GM12878 (cell line): Measurements from ENCODE around the gene ZWILCH.

Experiments used
- CREB1 ChIP-seq: IDR thresholded peaks from 2 replicates; pipeline ENCODE4 v1.6.1; 2012; ENCODE audit warnings: low read depth, mild to moderate bottlenecking, inconsistent platforms
- CTCF ChIP-seq, 3 experiments: IDR thresholded peaks in 2 of 3; conservative IDR thresholded peaks in 1 of 3; 2 replicates each; pipeline ENCODE4 v1.5.1; 2011; ENCODE audit warnings: low read depth in 3 of 3, low read length in 3 of 3, mild to moderate bottlenecking in 3 of 3, control low read depth in 2 of 3, moderate library complexity in 2 of 3, inconsistent platforms in 1 of 3, mixed read lengths in 1 of 3; ENCODE audit not compliant: control insufficient read depth in 2 of 3, insufficient read depth in 1 of 3; ENCODE audit errors: extremely low read depth in 1 of 3
- NRF1 ChIP-seq: conservative IDR thresholded peaks from 2 replicates; pipeline ENCODE4 v1.6.1; 2011; ENCODE audit warnings: mild to moderate bottlenecking, low read depth, low read length, improper control_type of control experiment
- POLR2A ChIP-seq: IDR thresholded peaks from 2 replicates; pipeline ENCODE4 v1.6.1; 2011; ENCODE audit warnings: low read depth, mild to moderate bottlenecking, low read length
- RFX5 ChIP-seq: IDR thresholded peaks from 2 replicates; pipeline ENCODE4 v1.6.1; 2011; ENCODE audit warnings: low read depth, low read length, improper control_type of control experiment
- TARDBP ChIP-seq: IDR thresholded peaks from 2 replicates; pipeline ENCODE4 v1.6.1; 2016; ENCODE audit warnings: borderline replicate concordance
- ZZZ3 ChIP-seq: IDR thresholded peaks from 2 replicates; pipeline ENCODE4 v1.6.1; 2011; ENCODE audit warnings: low read depth; ENCODE audit not compliant: control insufficient read depth, insufficient read length

- TF ChIP-seq CTCF (IDR thresholded peaks at IDR 0.05 in 2 of 3, conservative IDR thresholded peaks at IDR 0.05 in 1 of 3; ENCODE audit: control insufficient read depth in 2 of 3, extremely low read depth in 1 of 3, insufficient read depth in 1 of 3, low read depth in 3 of 3, low read length in 3 of 3) (no peak), NRF1 (no peak), CREB1 (no peak), RFX5 (no peak), TARDBP (no peak), ZZZ3 (no peak), POLR2A (no peak)
Observed at GRCh38 chr15:66486887-66487286, 18.2 kb upstream of the ZWILCH start.
